ENCODE data around the gene ATP2C2. TPM values are rescaled to one million over a fixed set of nuclear protein-coding genes. Genes with fewer than 3 reads are reported as not detected.
A peak's percentile ranks its signal among the peaks of the same experiment; 100 is the strongest.

The ATP2C2 gene
- total RNA-seq, 1 experiment from 2014 or later: 4.0 TPM

DNA sequence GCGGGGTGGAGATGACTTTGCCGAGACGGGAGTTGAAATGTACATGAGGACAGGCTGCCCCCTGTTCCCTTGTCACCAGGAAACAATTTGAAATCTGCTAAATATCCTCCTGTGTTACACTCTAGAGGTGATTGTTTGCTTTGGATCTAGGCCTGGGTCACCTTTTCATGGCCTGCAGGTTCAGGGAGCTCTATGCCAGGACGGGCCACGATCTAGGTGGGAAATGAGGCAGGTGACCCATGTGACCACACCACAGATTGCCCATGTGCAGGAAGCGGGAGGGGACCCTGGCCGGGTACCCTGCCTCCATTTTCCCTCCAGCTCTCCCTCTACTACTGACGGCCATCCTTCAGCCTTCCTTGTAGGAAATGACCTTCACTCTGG, 92.7 kb downstream of the ATP2C2 start:
- no peaks in the 10 kb centered on the region for H3K27me3 ChIP-seq (ENCODE audit: insufficient read depth, low read length)
- no CpG with 5 or more reads among the region's 8 CpGs for WGBS (ENCODE audit: extremely low coverage, insufficient read length, low lambda C conversion rate)

More for the DNA sequence above, 92.7 kb downstream of the ATP2C2 start:
- H4K91ac ChIP-seq (ENCODE audit: insufficient read length, low read depth, low read length): no peak overlapping the region
- H3K4me1 ChIP-seq (ENCODE audit: insufficient read depth, low read length): no peaks in the 10 kb centered on the region
- DNase-seq: peak; percentile 20
- H3T11ph ChIP-seq (ENCODE audit: low read length): no peak overlapping the region
- H4K20me1 ChIP-seq (ENCODE audit: control insufficient read depth, insufficient read depth, insufficient read length): no peaks in the 10 kb centered on the region
- H4K8ac ChIP-seq (replicated peaks; ENCODE audit: insufficient read length, low read depth, low read length): no peak overlapping the region
- H3K9ac ChIP-seq (ENCODE audit: extremely low read depth, insufficient read length, low read length): no peak overlapping the region
- no peak overlapping the region for H2BK5ac ChIP-seq (ENCODE audit: insufficient read length, low read length)
- H2BK12ac ChIP-seq (ENCODE audit: insufficient read length, low read depth, low read length): no peak overlapping the region
- no peak overlapping the region for H2AK5ac ChIP-seq (ENCODE audit: insufficient read length, low read length)
- H2BK15ac ChIP-seq (ENCODE audit: low read depth, low read length): no peak overlapping the region
- no peak overlapping the region for H2AFZ ChIP-seq (ENCODE audit: low read length)
- H3K4ac ChIP-seq (ENCODE audit: low read depth, low read length): no peak overlapping the region
- no peak overlapping the region for H3K4me2 ChIP-seq (ENCODE audit: insufficient read depth, insufficient read length, low read length)
- Mint-ChIP-seq H3K27me3 (ENCODE audit: low read depth) (no peaks in the 10 kb centered on the region), H3K4me1 (no peaks in the 10 kb centered on the region), H3K4me3 (no peak overlapping the region), H3K27ac (peak overlapping the region in 1 of 3 experiments; percentile 44; a peak in 1 of 7 replicates), H3K36me3 (ENCODE audit: insufficient read depth in 1 of 3, low read depth in 3 of 3) (peaks cover 5 to 25% (median 8%) of the 10 kb centered on the region in 3 experiments; a peak in 6 of 7 replicates), H3K9me3 (no peaks in the 10 kb centered on the region; a peak in 3 of 5 replicates)
- H2BK20ac ChIP-seq (ENCODE audit: low read depth, low read length, poor library complexity, severe bottlenecking): no peak overlapping the region
- no peak overlapping the region for H3K23ac ChIP-seq (ENCODE audit: insufficient read length, low read depth, low read length)
- no peaks in the 10 kb centered on the region for H3K79me1 ChIP-seq (ENCODE audit: insufficient read depth, low read depth, low read length, poor library complexity, severe bottlenecking)
- H3K14ac ChIP-seq (ENCODE audit: insufficient read depth, low read length): no peak overlapping the region
- no peak overlapping the region for H3K18ac ChIP-seq (ENCODE audit: insufficient read length, low read depth, low read length)
- no peak overlapping the region for H4K5ac ChIP-seq (ENCODE audit: insufficient read length, low read depth, low read length)
- no peaks in the 10 kb centered on the region for H3K9me3 ChIP-seq (ENCODE audit: control insufficient read depth, low read depth, low read length)
- H2BK120ac ChIP-seq (ENCODE audit: low read depth, low read length, poor library complexity, severe bottlenecking): no peak overlapping the region
- no peak overlapping the region for H3K27ac ChIP-seq (ENCODE audit: insufficient read length, low read depth, low read length)
- H3K79me2 ChIP-seq (ENCODE audit: insufficient read depth, low read length): no peaks in the 10 kb centered on the region
- no peak overlapping the region for H3K56ac ChIP-seq (ENCODE audit: insufficient read length, low read depth, low read length)
- TF ChIP-seq, protein P1, sequence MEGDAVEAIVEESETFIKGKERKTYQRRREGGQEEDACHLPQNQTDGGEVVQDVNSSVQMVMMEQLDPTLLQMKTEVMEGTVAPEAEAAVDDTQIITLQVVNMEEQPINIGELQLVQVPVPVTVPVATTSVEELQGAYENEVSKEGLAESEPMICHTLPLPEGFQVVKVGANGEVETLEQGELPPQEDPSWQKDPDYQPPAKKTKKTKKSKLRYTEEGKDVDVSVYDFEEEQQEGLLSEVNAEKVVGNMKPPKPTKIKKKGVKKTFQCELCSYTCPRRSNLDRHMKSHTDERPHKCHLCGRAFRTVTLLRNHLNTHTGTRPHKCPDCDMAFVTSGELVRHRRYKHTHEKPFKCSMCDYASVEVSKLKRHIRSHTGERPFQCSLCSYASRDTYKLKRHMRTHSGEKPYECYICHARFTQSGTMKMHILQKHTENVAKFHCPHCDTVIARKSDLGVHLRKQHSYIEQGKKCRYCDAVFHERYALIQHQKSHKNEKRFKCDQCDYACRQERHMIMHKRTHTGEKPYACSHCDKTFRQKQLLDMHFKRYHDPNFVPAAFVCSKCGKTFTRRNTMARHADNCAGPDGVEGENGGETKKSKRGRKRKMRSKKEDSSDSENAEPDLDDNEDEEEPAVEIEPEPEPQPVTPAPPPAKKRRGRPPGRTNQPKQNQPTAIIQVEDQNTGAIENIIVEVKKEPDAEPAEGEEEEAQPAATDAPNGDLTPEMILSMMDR (conservative IDR thresholded peaks at IDR 0.05): no peak
- H3K23me2 ChIP-seq (ENCODE audit: insufficient read length, low read depth, low read length, poor library complexity, severe bottlenecking): no peaks in the 10 kb centered on the region

All from H9 (cell line).